Endodermal cell (in vitro differentiated cells): ENCODE measurements around the gene LEF1. TPM values are rescaled to one million over a fixed set of nuclear protein-coding genes. Genes with fewer than 3 reads are reported as not detected.

Experiments used
- DNase-seq: peaks from one replicate; pipeline ENCODE4 v3.0.0-alpha.2; 2017
- H3K27ac ChIP-seq: 2 replicates; pipeline ENCODE4 v1.5.1; 2013; ENCODE audit warnings: mild to moderate bottlenecking, low read depth, low read length, moderate library complexity
- H3K27me3 ChIP-seq: 2 replicates; pipeline ENCODE4 v1.6.1; 2013; ENCODE audit warnings: mild to moderate bottlenecking, low read length, moderate library complexity; ENCODE audit not compliant: insufficient read depth, control insufficient read depth, poor library complexity, severe bottlenecking
- H3K36me3 ChIP-seq: 2 replicates; pipeline ENCODE4 v1.7.0; 2013; ENCODE audit warnings: mild to moderate bottlenecking, low read length, moderate library complexity; ENCODE audit not compliant: control insufficient read depth, insufficient read depth
- H3K4me1 ChIP-seq: one replicate; pipeline ENCODE4 v1.7.0; 2013; ENCODE audit warnings: low read length; ENCODE audit not compliant: control insufficient read depth, insufficient read depth
- H3K4me3 ChIP-seq: 2 replicates; pipeline ENCODE4 v1.5.1; 2013; ENCODE audit warnings: mild to moderate bottlenecking, low read length, moderate library complexity
- H3K9ac ChIP-seq: 2 replicates; pipeline ENCODE4 v1.6.1; 2013; ENCODE audit warnings: mild to moderate bottlenecking, low read length, moderate library complexity; ENCODE audit not compliant: poor library complexity, severe bottlenecking; ENCODE audit errors: extremely low read depth
- H3K9me3 ChIP-seq: 2 replicates; pipeline ENCODE4 v1.6.1; 2013; ENCODE audit warnings: mild to moderate bottlenecking, low read length, moderate library complexity; ENCODE audit not compliant: control insufficient read depth
- H3K27ac Mint-ChIP-seq: 2 replicates; pipeline ENCODE4 v1.8.0; 2020; ENCODE audit warnings: mixed read lengths
- H3K27me3 Mint-ChIP-seq: 2 replicates; pipeline ENCODE4 v1.8.0; 2021; ENCODE audit warnings: mild to moderate bottlenecking, mixed read lengths; ENCODE audit not compliant: insufficient read depth
- H3K36me3 Mint-ChIP-seq: 2 replicates; pipeline ENCODE4 v1.8.0; 2020; ENCODE audit warnings: low read depth, mixed read lengths
- H3K4me1 Mint-ChIP-seq: 2 replicates; pipeline ENCODE4 v1.8.0; 2020; ENCODE audit warnings: mixed read lengths
- H3K4me3 Mint-ChIP-seq: 2 replicates; pipeline ENCODE4 v1.8.0; 2020; ENCODE audit warnings: mild to moderate bottlenecking, moderate library complexity, mixed read lengths
- H3K9me3 Mint-ChIP-seq: 2 replicates; pipeline ENCODE4 v1.8.0; 2020; ENCODE audit warnings: mild to moderate bottlenecking, mixed read lengths
- CTCF ChIP-seq: fragments of 200-600 bp; sonication (generic); conservative IDR thresholded peaks from 2 replicates; pipeline ENCODE4 v1.5.0; 2021; ENCODE audit warnings: antibody characterized with exemption, mild to moderate bottlenecking
- WGBS, 2 experiments: methylation state at CpG; one replicate each; pipeline versions ENCODE4 v1.1.5 to v1.1.7; 2013; ENCODE audit warnings: missing lambda C conversion rate in 2 of 2, mixed read lengths in 1 of 2; ENCODE audit not compliant: insufficient coverage in 1 of 2, insufficient read length in 1 of 2; 5-methylcytosine and 5-hydroxymethylcytosine counted together
- total RNA-seq, 2 donors: library from RNA; stranded (reverse); fragmentation: NEBNext Ultra II Directional in 1 of 2; extraction: Animal tissue kit (Norgen Biotek cat#: 25700) in 1 of 2; gene quantifications; 2 replicates in 1 of 2; 3 replicates in 1 of 2; pipeline ENCODE4 v1.2.1, GENCODE V29; 2021

Gene LEF1
- total RNA-seq, 2 donors from 2014 or later: 0.95 to 1.6 TPM

DNA sequence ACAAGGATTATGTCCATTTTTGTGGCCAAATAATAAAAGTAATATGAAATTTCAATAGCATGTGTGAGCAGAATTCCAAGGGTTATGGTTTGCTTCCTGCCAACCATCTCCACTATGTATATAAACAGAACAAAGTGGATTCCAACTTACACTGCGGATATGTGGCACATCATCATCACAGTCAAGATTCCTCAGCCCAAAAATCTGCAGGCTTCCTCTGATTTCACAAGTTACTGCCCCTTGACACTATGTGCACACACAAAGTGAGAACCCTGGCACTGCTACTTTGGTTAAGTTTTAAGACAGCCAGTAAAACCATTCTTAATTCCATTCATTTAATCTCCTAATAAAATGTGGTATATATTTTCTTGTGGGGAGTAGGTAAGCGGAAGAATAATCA is 76.4 kb downstream of the LEF1 start:
- Mint-ChIP-seq H3K9me3 (no peaks in the 10 kb centered on the region), H3K27ac (no peak overlapping the region), H3K4me1 (peaks cover 22% of the 10 kb centered on the region), H3K36me3 (no peaks in the 10 kb centered on the region), H3K4me3 (no peak overlapping the region), H3K27me3 (peaks cover 22% of the 10 kb centered on the region)
- Histone ChIP-seq H3K9ac (no peak overlapping the region), H3K9me3 (no peaks in the 10 kb centered on the region), H3K36me3 (no peaks in the 10 kb centered on the region), H3K27ac (no peak overlapping the region), H3K4me1 (no peaks in the 10 kb centered on the region), H3K27me3 (no peaks in the 10 kb centered on the region), H3K4me3 (no peak overlapping the region)
- TF ChIP-seq CTCF: no peak
- WGBS, 2 experiments: 95% methylated on average over 1 of the region's 2 CpGs; no CpG with 5 or more reads in 1 of the 2 experiments
- no peak for DNase-seq

GRCh38 chr4:108087293-108087967 is 81.3 kb downstream of the LEF1 start:
- Mint-ChIP-seq H3K4me3 (no peak overlapping the region), H3K36me3 (no peaks in the 10 kb centered on the region), H3K9me3 (no peaks in the 10 kb centered on the region), H3K4me1 (peaks cover 2% of the 10 kb centered on the region), H3K27ac (no peak overlapping the region), H3K27me3 (no peaks in the 10 kb centered on the region)
- no peaks in the 10 kb centered on the region for H3K36me3 ChIP-seq
- no peaks in the 10 kb centered on the region for H3K27me3 ChIP-seq
- no peak overlapping the region for H3K4me3 ChIP-seq
- H3K4me1 ChIP-seq: no peaks in the 10 kb centered on the region
- H3K9ac ChIP-seq: no peak overlapping the region
- no peak for DNase-seq
- H3K27ac ChIP-seq: no peak overlapping the region
- no peak for TF ChIP-seq CTCF
- WGBS, 2 experiments: 85 to 86% methylated on average over 1 to 6 of the region's 6 CpGs
- H3K9me3 ChIP-seq: no peaks in the 10 kb centered on the region

DNA sequence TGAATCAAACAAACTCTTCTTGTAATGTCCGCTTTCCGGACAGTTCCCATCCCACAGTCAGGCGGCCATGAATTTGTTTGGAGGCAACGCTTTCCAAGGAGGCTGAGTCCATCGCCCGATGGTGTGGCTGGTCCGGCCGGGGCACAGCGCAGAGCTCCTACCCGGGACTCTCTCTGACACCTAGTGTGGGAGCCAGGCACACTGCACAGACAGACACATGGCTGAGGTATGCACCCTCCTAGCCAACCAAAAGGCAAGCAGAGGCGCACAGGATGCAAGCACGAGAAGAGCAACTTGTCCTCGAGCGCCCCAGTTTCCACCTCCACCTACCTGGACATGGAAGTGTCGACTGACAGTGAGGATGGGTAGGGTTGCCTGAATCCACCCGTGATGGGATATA is 87.5 kb downstream of the LEF1 start:
- H3K27ac ChIP-seq: no peak overlapping the region
- no peaks in the 10 kb centered on the region for H3K27me3 Mint-ChIP-seq
- H3K4me1 ChIP-seq: no peaks in the 10 kb centered on the region
- no peak overlapping the region for H3K9ac ChIP-seq
- H3K36me3 ChIP-seq: no peaks in the 10 kb centered on the region
- TF ChIP-seq CTCF: no peak
- no peaks in the 10 kb centered on the region for H3K36me3 Mint-ChIP-seq
- 87 to 96% methylated on average over 3 to 16 of the region's 16 CpGs for WGBS, 2 experiments
- no peaks in the 10 kb centered on the region for H3K27me3 ChIP-seq
- H3K9me3 Mint-ChIP-seq: no peaks in the 10 kb centered on the region
- no peak for DNase-seq
- H3K27ac Mint-ChIP-seq: no peak overlapping the region
- no peak overlapping the region for H3K4me3 ChIP-seq
- H3K4me1 Mint-ChIP-seq: no peaks in the 10 kb centered on the region
- H3K4me3 Mint-ChIP-seq: no peak overlapping the region
- H3K9me3 ChIP-seq: no peaks in the 10 kb centered on the region
